ENCODE results near the gene COL8A2.
A peak's percentile ranks its signal among the peaks of the same experiment; 100 is the strongest.

Gene COL8A2

DNA sequence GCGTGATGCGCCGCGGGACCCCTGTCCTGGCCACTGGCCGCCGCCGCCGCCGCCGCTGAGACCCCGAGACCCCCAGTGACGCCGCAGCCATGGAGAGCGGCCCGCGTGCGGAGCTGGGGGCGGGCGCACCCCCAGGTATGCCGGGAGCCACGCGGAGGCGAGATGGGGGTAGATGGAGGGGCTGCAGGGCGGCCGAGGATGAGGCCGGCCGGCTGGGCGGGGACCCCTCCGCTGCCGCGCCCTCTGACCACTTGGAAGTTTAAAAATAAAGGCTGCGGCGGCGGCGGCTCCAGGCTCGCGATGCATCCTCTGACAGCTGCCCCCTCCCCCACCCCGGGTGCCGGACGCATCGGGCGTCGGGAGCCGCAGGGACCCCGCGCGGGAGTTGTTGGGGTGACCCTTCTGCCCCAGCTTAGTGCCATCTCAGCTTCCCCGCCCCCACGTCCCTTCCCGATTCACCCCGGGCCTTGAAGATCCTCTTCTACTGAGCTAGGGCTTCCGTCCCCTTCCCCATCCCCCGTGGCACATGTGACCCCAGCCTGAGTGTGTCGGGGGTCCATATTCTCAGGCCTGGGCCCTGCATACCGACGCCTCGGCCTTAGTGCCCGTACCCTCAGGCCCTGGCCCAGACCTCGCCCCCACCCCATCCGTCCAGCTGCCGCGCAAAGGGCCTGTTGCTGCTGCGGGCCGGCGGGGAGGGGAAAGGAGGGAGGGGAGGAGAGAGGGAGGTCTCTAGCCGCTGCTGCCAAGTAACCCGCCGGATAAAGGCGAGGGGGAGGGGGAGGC is 31.5 kb upstream of the COL8A2 start:
- Histone ChIP-seq H3K4me3 (ENCODE audit: low read length) (peak overlapping the region; percentile 92), H3K27ac (ENCODE audit: low read depth, low read length) (peak overlapping the region; percentile 64), H3K9ac (ENCODE audit: low read depth, low read length) (peak overlapping the region; percentile 75), H3K27me3 (ENCODE audit: insufficient read depth, low read length) (peaks cover 37% of the 10 kb centered on the region), H3K36me3 (ENCODE audit: insufficient read depth, low read length) (no peaks in the 10 kb centered on the region), H3K4me1 (ENCODE audit: insufficient read depth, low read length) (peaks cover 20% of the 10 kb centered on the region), H3K9me3 (ENCODE audit: insufficient read depth, low read depth, low read length) (no peaks in the 10 kb centered on the region)
- under 1% methylated on average over 66 of the region's 69 CpGs for WGBS

GRCh38 chr1:36155408-36156328 is 30.6 kb upstream of the COL8A2 start, which contains the start of gene MAP7D1:
TSS of gene MAP7D1 (plus strand) at chr1:36156160. CDS start at chr1:36156418, 258 bp downstream.
- peak within 1 kb of the TSS; percentile 92 for H3K4me3 ChIP-seq (ENCODE audit: low read length)
- H3K27me3 ChIP-seq (ENCODE audit: insufficient read depth, low read length): peaks cover 38% of the 10 kb centered on the region
- H3K4me1 ChIP-seq (ENCODE audit: insufficient read depth, low read length): peaks cover 18% of the 10 kb centered on the region
- peak within 1 kb of the TSS; percentile 75 for H3K9ac ChIP-seq (ENCODE audit: low read depth, low read length)
- H3K27ac ChIP-seq (ENCODE audit: low read depth, low read length): peak within 1 kb of the TSS; percentile 76
- H3K9me3 ChIP-seq (ENCODE audit: insufficient read depth, low read depth, low read length): no peaks in the 10 kb centered on the region
- H3K36me3 ChIP-seq (ENCODE audit: insufficient read depth, low read length): no peaks in the 10 kb centered on the region
- under 1% methylated on average over 88 of the region's 88 CpGs for WGBS

GRCh38 chr1:36154765-36155407 is 29.9 kb upstream of the COL8A2 start:
- no peaks in the 10 kb centered on the region for H3K36me3 ChIP-seq (ENCODE audit: insufficient read depth, low read length)
- peak overlapping the region; percentile 76; the same call in 1 of the 2 replicates for H3K27ac ChIP-seq (ENCODE audit: low read depth, low read length)
- peaks cover 23% of the 10 kb centered on the region for H3K4me1 ChIP-seq (ENCODE audit: insufficient read depth, low read length)
- H3K9me3 ChIP-seq (ENCODE audit: insufficient read depth, low read depth, low read length): no peaks in the 10 kb centered on the region
- peaks cover 42% of the 10 kb centered on the region for H3K27me3 ChIP-seq (ENCODE audit: insufficient read depth, low read length)
- H3K4me3 ChIP-seq (ENCODE audit: low read length): peak overlapping the region; percentile 92
- 46% methylated on average over 5 of the region's 6 CpGs for WGBS
- no peak overlapping the region; the same call in 1 of the 2 replicates for H3K9ac ChIP-seq (ENCODE audit: low read depth, low read length)

- WGBS: 91% methylated on average over 6 of the region's 6 CpGs
- Histone ChIP-seq H3K27ac (ENCODE audit: low read depth, low read length) (no peak overlapping the region), H3K4me3 (ENCODE audit: low read length) (no peak overlapping the region), H3K4me1 (ENCODE audit: insufficient read depth, low read length) (peaks cover 25% of the 10 kb centered on the region), H3K27me3 (ENCODE audit: insufficient read depth, low read length) (peaks cover 42% of the 10 kb centered on the region), H3K36me3 (ENCODE audit: insufficient read depth, low read length) (no peaks in the 10 kb centered on the region), H3K9me3 (ENCODE audit: insufficient read depth, low read depth, low read length) (no peaks in the 10 kb centered on the region), H3K9ac (ENCODE audit: low read depth, low read length) (no peak overlapping the region)
These were observed 29.3 kb upstream of the COL8A2 start for GRCh38 chr1:36154335-36154734.

DNA sequence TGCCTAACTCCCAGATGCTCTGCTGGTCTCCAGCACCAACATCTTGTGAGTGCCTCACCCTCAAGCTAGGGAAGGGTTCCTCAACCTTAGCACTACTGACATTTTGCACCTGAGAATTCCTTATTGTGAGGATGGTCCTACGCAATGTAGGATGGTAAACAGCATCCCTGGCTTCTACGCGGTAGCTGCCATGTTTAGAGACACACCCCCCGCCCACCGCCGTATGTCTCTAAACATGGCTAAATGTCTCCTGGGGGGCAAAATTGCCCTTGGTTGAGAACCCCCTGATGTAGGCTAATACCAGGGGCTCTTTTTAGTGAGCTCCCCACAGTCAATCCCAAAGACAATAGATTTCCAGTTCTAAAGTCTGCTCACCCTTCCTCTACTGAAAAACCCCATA is 28.5 kb upstream of the COL8A2 start:
- H3K4me1 ChIP-seq (ENCODE audit: insufficient read depth, low read length): peaks cover 25% of the 10 kb centered on the region
- H3K27me3 ChIP-seq (ENCODE audit: insufficient read depth, low read length): peaks cover 42% of the 10 kb centered on the region
- H3K36me3 ChIP-seq (ENCODE audit: insufficient read depth, low read length): no peaks in the 10 kb centered on the region
- H3K9ac ChIP-seq (ENCODE audit: low read depth, low read length): no peak overlapping the region
- H3K4me3 ChIP-seq (ENCODE audit: low read length): no peak overlapping the region
- no peak overlapping the region for H3K27ac ChIP-seq (ENCODE audit: low read depth, low read length)
- H3K9me3 ChIP-seq (ENCODE audit: insufficient read depth, low read depth, low read length): no peaks in the 10 kb centered on the region
- WGBS: 93% methylated on average over 6 of the region's 6 CpGs

GRCh38 chr1:36151845-36152203 is 26.8 kb upstream of the COL8A2 start:
- 35% methylated on average over 3 of the region's 3 CpGs for WGBS
- H3K27me3 ChIP-seq (ENCODE audit: insufficient read depth, low read length): peaks cover 42% of the 10 kb centered on the region
- H3K4me1 ChIP-seq (ENCODE audit: insufficient read depth, low read length): peaks cover 20% of the 10 kb centered on the region
- no peak overlapping the region for H3K9ac ChIP-seq (ENCODE audit: low read depth, low read length)
- H3K4me3 ChIP-seq (ENCODE audit: low read length): no peak overlapping the region
- no peak overlapping the region for H3K27ac ChIP-seq (ENCODE audit: low read depth, low read length)
- no peaks in the 10 kb centered on the region for H3K9me3 ChIP-seq (ENCODE audit: insufficient read depth, low read depth, low read length)
- no peaks in the 10 kb centered on the region for H3K36me3 ChIP-seq (ENCODE audit: insufficient read depth, low read length)

DNA sequence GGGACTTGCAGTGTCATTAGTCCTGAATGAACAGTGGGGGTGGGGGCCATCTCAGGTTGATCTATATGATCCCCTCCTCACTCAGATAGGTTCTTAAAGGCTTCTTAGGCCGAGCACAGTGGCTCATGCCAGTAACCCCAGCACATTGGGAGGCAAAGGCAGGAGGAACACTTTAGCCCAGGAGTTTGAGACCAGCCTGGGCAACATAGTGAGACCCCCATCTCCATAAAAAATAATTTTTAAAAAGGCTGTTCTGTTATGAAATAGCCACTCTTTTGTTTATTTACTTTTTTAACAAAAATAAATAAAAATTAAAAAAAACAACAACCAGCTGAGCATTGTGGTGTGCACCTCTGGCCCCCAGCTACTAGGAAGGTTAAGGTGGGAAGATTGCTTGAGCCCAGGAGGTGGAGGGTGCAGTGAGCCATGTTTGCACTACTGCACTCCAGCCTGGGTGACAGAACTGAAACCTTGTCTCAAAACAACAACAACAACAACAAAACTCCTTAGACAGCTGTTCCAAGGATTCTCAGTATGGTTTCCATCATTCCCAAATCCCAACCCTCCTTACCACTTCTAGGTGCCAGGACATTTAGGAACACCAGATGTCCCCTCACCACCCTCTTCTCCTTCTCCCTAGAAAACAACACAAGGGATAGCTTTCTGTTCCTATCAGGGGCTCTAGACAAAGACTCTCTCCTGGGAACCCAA is 26.3 kb upstream of the COL8A2 start:
- Histone ChIP-seq H3K27ac (ENCODE audit: low read depth, low read length) (no peak overlapping the region), H3K36me3 (ENCODE audit: insufficient read depth, low read length) (no peaks in the 10 kb centered on the region), H3K4me1 (ENCODE audit: insufficient read depth, low read length) (peaks cover 20% of the 10 kb centered on the region), H3K9ac (ENCODE audit: low read depth, low read length) (no peak overlapping the region), H3K9me3 (ENCODE audit: insufficient read depth, low read depth, low read length) (no peaks in the 10 kb centered on the region), H3K4me3 (ENCODE audit: low read length) (no peak overlapping the region), H3K27me3 (ENCODE audit: insufficient read depth, low read length) (peaks cover 42% of the 10 kb centered on the region)
- 23% methylated on average over 1 of the region's 1 CpG for WGBS

GRCh38 chr1:36150296-36151133 is 25.5 kb upstream of the COL8A2 start:
- H3K27ac ChIP-seq (ENCODE audit: low read depth, low read length): peak overlapping the region; percentile 41; the same call in 1 of the 2 replicates
- 18% methylated on average over 12 of the region's 12 CpGs for WGBS

DNA sequence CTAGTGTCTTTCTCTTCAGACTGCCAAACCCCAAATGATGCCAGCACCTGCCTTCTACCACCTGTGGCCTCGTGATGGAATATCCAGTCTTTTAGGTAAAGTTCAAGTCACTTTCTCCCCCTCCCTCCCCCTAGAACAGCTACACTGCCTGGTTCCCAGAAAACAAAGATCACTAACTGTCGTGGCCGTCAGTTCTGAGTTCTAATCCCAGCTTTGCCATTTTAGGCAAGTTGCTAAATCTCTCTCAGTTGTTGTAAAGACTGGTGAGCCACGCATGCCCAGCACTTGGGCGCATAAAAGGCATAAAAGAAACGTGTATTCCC is 24.9 kb upstream of the COL8A2 start:
- Histone ChIP-seq H3K36me3 (ENCODE audit: insufficient read depth, low read length) (no peaks in the 10 kb centered on the region), H3K9ac (ENCODE audit: low read depth, low read length) (no peak overlapping the region; the same call in 1 of the 2 replicates), H3K4me3 (ENCODE audit: low read length) (peak overlapping the region; percentile 47), H3K27me3 (ENCODE audit: insufficient read depth, low read length) (peaks cover 40% of the 10 kb centered on the region), H3K9me3 (ENCODE audit: insufficient read depth, low read depth, low read length) (no peaks in the 10 kb centered on the region), H3K27ac (ENCODE audit: low read depth, low read length) (peak overlapping the region; percentile 14; the same call in 1 of the 2 replicates), H3K4me1 (ENCODE audit: insufficient read depth, low read length) (peaks cover 20% of the 10 kb centered on the region)
- WGBS: 50% methylated on average over 6 of the region's 6 CpGs

More at GRCh38 chr1:36150296-36151133, 25.5 kb upstream of the COL8A2 start:
- Histone ChIP-seq H3K4me3 (ENCODE audit: low read length) (peak overlapping the region; percentile 47), H3K9me3 (ENCODE audit: insufficient read depth, low read depth, low read length) (no peaks in the 10 kb centered on the region), H3K36me3 (ENCODE audit: insufficient read depth, low read length) (no peaks in the 10 kb centered on the region), H3K9ac (ENCODE audit: low read depth, low read length) (no peak overlapping the region; the same call in 1 of the 2 replicates), H3K4me1 (ENCODE audit: insufficient read depth, low read length) (peaks cover 20% of the 10 kb centered on the region), H3K27me3 (ENCODE audit: insufficient read depth, low read length) (peaks cover 42% of the 10 kb centered on the region)
